VCaP (cell line): Measurements from ENCODE around the gene PDK2.
A peak's percentile ranks its signal among the peaks of the same experiment; 100 is the strongest.

Experiments used
- H3K27ac ChIP-seq: fragments of 450-650 bp; 2 replicates; pipeline ENCODE4 v1.5.1; 2017
- CTCF ChIP-seq: fragments of 450-650 bp; conservative IDR thresholded peaks from 2 replicates; pipeline ENCODE4 v1.5.1; 2017; ENCODE audit warnings: mild to moderate bottlenecking, moderate library complexity

PDK2 gene

GRCh38 chr17:50157891-50158290 lies 62.7 kb downstream of the PDK2 start:
- no peak overlapping the region for H3K27ac ChIP-seq
- no peak for TF ChIP-seq CTCF

GRCh38 chr17:50161023-50161910 lies 66.1 kb downstream of the PDK2 start:
- peak; percentile 99 for TF ChIP-seq CTCF
- H3K27ac ChIP-seq, result peak overlapping the region; percentile 61
